Measurements from ENCODE around the gene BAD. TPM values are rescaled to one million over a fixed set of nuclear protein-coding genes. Genes with fewer than 3 reads are reported as not detected.
A peak's percentile ranks its signal among the peaks of the same experiment; 100 is the strongest.

Gene BAD
- total RNA-seq, 1 experiment from 2014 or later: 50.5 TPM

- Histone ChIP-seq H3K36me3 (ENCODE audit: control insufficient read depth, insufficient read depth, low read length) (peaks cover 2% of the 10 kb centered on the region), H3K9me3 (no peaks in the 10 kb centered on the region), H3K4me1 (peaks cover 21% of the 10 kb centered on the region), H3K4me3 (ENCODE audit: low read depth, low read length) (peak overlapping the region; percentile 85), H3K27me3 (replicated peaks; ENCODE audit: control insufficient read depth, insufficient read depth, low read length) (no peaks in the 10 kb centered on the region)
- H3K27ac Mint-ChIP-seq (ENCODE audit: unreplicated experiment): peak overlapping the region; percentile 95
- H3K36me3 Mint-ChIP-seq (ENCODE audit: insufficient read depth, unreplicated experiment): peaks cover 73% of the 10 kb centered on the region
- no peaks in the 10 kb centered on the region for H3K27me3 Mint-ChIP-seq (ENCODE audit: insufficient read depth, unreplicated experiment)
- no peaks in the 10 kb centered on the region for H3K9me3 Mint-ChIP-seq (ENCODE audit: unreplicated experiment)
- TF ChIP-seq CTCF (IDR thresholded peaks at IDR 0.05; ENCODE audit: insufficient read depth in 1 of 2, low read depth in 1 of 2, low read length in 1 of 2, severe bottlenecking in 1 of 2, unreplicated experiment in 1 of 2): no peak
- ChIA-PET POLR2A (interaction anchor here (0.6 to 3.5 kb wide), 8 partner anchors 15 to 99 kb away, joined by 4 to 22 read pairs (median 8); partner anchors contain the start of genes BAD, ESRRA, FKBP2 and PPP1R14B), CTCF (interaction anchor here (0.7 to 3.8 kb wide), 9 partner anchors 9 to 85 kb away, joined by 3 to 34 read pairs (median 12); partner anchors contain the start of genes BAD, CATSPERZ, GPR137 and PLCB3)
- BruUV-seq (replicated peaks): no TSS peak
- peaks cover 17% of the 10 kb centered on the region for H3K4me1 Mint-ChIP-seq (ENCODE audit: low read depth, unreplicated experiment)
- intact Hi-C loops (cut with micrococcal nuclease; ENCODE audit: unreplicated experiment): loop anchor here (1.0 to 5.0 kb wide), 5 partner anchors 15 to 88 kb away; partner anchors contain the start of genes BAD, ESRRA, PLCB3 and RPS6KA4
- DNase-seq: peak; percentile 99
- H3K4me3 Mint-ChIP-seq (ENCODE audit: unreplicated experiment): peak overlapping the region; percentile 89
Measured at GRCh38 chr11:64269540-64270220, 14.8 kb downstream of the BAD start.

- peak; percentile 62 to 67 for DNase-seq
- BruUV-seq (replicated peaks): TSS peak; percentile 55
- peaks cover 4% of the 10 kb centered on the region for H3K36me3 ChIP-seq (ENCODE audit: control insufficient read depth, insufficient read depth, low read length)
- intact Hi-C loops (cut with micrococcal nuclease; ENCODE audit: unreplicated experiment): no loop called here
- H3K9me3 ChIP-seq: no peaks in the 10 kb centered on the region
- Mint-ChIP-seq H3K9me3 (ENCODE audit: unreplicated experiment) (no peaks in the 10 kb centered on the region), H3K4me3 (ENCODE audit: unreplicated experiment) (peak overlapping the region; percentile 89), H3K27me3 (ENCODE audit: insufficient read depth, unreplicated experiment) (no peaks in the 10 kb centered on the region), H3K36me3 (ENCODE audit: insufficient read depth, unreplicated experiment) (peaks cover 75% of the 10 kb centered on the region), H3K4me1 (ENCODE audit: low read depth, unreplicated experiment) (peaks cover 17% of the 10 kb centered on the region), H3K27ac (ENCODE audit: unreplicated experiment) (peak overlapping the region; percentile 95)
- CTCF ChIA-PET: interaction anchor here (2.0 to 3.8 kb wide), 5 partner anchors 15 to 86 kb away, joined by 12 to 29 read pairs (median 15); partner anchors contain the start of genes BAD, CATSPERZ, GPR137 and PLCB3
- TF ChIP-seq CTCF (IDR thresholded peaks at IDR 0.05; ENCODE audit: insufficient read depth in 1 of 2, low read depth in 1 of 2, low read length in 1 of 2, severe bottlenecking in 1 of 2, unreplicated experiment in 1 of 2): no peak
- H3K27me3 ChIP-seq (replicated peaks; ENCODE audit: control insufficient read depth, insufficient read depth, low read length): no peaks in the 10 kb centered on the region
- POLR2A ChIA-PET: interaction anchor here (1.3 to 3.5 kb wide), 6 partner anchors 16 to 84 kb away, joined by 4 to 22 read pairs (median 9); partner anchors contain the start of genes BAD, ESRRA, FKBP2 and PPP1R14B
- H3K4me1 ChIP-seq: peaks cover 21% of the 10 kb centered on the region
- H3K4me3 ChIP-seq (ENCODE audit: low read depth, low read length): peak overlapping the region; percentile 85
Measured at GRCh38 chr11:64268893-64269539, 15.4 kb downstream of the BAD start.

Data from Caco-2 (cell line).